Ectodermal cell (in vitro differentiated cells): ENCODE results near the gene GABBR2.

Experiments used
- H3K27ac ChIP-seq: 2 replicates; pipeline ENCODE4 v1.7.0; 2013; ENCODE audit warnings: mild to moderate bottlenecking, low read depth, low read length; ENCODE audit not compliant: insufficient read depth, poor library complexity, severe bottlenecking
- H3K27me3 ChIP-seq: 2 replicates; pipeline ENCODE4 v1.7.0; 2013; ENCODE audit warnings: mild to moderate bottlenecking, low read length; ENCODE audit not compliant: insufficient read depth, control insufficient read depth, poor library complexity, severe bottlenecking
- H3K36me3 ChIP-seq: one replicate; pipeline ENCODE4 v1.7.0; 2013; ENCODE audit warnings: low read length; ENCODE audit not compliant: control insufficient read depth, insufficient read depth
- H3K4me1 ChIP-seq: one replicate; pipeline ENCODE4 v1.7.0; 2013; ENCODE audit warnings: low read length; ENCODE audit not compliant: control insufficient read depth, insufficient read depth
- H3K4me3 ChIP-seq: 2 replicates; pipeline ENCODE4 v1.7.0; 2013; ENCODE audit warnings: low read depth, low read length, control low read depth; ENCODE audit not compliant: insufficient read depth
- H3K9me3 ChIP-seq: 2 replicates; pipeline ENCODE4 v1.7.0; 2013; ENCODE audit warnings: mild to moderate bottlenecking, low read length, moderate library complexity; ENCODE audit not compliant: control insufficient read depth
- WGBS, 2 experiments: methylation state at CpG; one replicate each; pipeline ENCODE4 v1.1.7; 2013; ENCODE audit warnings: missing lambda C conversion rate in 2 of 2; 5-methylcytosine and 5-hydroxymethylcytosine counted together

Gene GABBR2

GRCh38 chr9:98402019-98402840 is 306.5 kb downstream of the GABBR2 start:
- H3K27ac ChIP-seq, result no peak overlapping the region
- H3K4me3 ChIP-seq, result no peak overlapping the region
- no peaks in the 10 kb centered on the region for H3K9me3 ChIP-seq
- no peaks in the 10 kb centered on the region for H3K36me3 ChIP-seq
- 89 to 91% methylated on average over 14 of the region's 14 CpGs for WGBS, 2 experiments
- H3K27me3 ChIP-seq, result no peaks in the 10 kb centered on the region
- H3K4me1 ChIP-seq, result no peaks in the 10 kb centered on the region

GRCh38 chr9:98401140-98402018 is 307.4 kb downstream of the GABBR2 start:
- Histone ChIP-seq H3K27me3 (no peaks in the 10 kb centered on the region), H3K9me3 (no peaks in the 10 kb centered on the region), H3K4me1 (no peaks in the 10 kb centered on the region), H3K4me3 (no peak overlapping the region), H3K36me3 (no peaks in the 10 kb centered on the region), H3K27ac (no peak overlapping the region)
- WGBS, 2 experiments, result 85 to 87% methylated on average over 11 of the region's 11 CpGs

- Histone ChIP-seq H3K27ac (no peak overlapping the region), H3K4me3 (no peak overlapping the region), H3K36me3 (no peaks in the 10 kb centered on the region), H3K27me3 (no peaks in the 10 kb centered on the region), H3K9me3 (no peaks in the 10 kb centered on the region), H3K4me1 (no peaks in the 10 kb centered on the region)
- WGBS, 2 experiments, result 94 to 98% methylated on average over 8 of the region's 8 CpGs
Observed at GRCh38 chr9:98399950-98400683, 308.6 kb downstream of the GABBR2 start.

GRCh38 chr9:98396656-98397055 is 312.1 kb downstream of the GABBR2 start:
- Histone ChIP-seq H3K36me3 (no peaks in the 10 kb centered on the region), H3K27me3 (no peaks in the 10 kb centered on the region), H3K4me3 (no peak overlapping the region), H3K9me3 (no peaks in the 10 kb centered on the region), H3K27ac (no peak overlapping the region), H3K4me1 (no peaks in the 10 kb centered on the region)
- 89 to 91% methylated on average over 8 of the region's 8 CpGs for WGBS, 2 experiments

DNA sequence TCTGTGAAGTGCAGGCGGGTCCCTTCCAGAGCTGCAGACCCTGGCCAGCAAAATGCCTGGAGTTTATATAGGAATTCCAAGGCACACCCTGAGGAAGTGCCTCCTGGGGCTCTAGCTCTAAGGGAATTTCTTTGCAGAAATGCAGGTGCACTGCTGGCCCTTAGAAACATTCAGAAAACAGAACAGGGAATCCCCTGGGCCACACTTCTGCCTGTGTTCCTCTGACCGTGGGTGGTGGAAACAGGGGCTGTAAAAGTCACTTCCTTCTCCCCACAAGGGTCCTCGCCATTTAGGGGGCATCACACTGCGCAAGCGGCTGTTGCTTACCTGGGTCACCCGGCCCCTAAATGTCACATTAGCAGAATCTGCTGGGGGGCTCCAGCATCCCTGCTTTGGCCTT is 312.5 kb downstream of the GABBR2 start:
- no peaks in the 10 kb centered on the region for H3K4me1 ChIP-seq
- H3K4me3 ChIP-seq, result no peak overlapping the region
- no peaks in the 10 kb centered on the region for H3K27me3 ChIP-seq
- no peak overlapping the region for H3K27ac ChIP-seq
- no peaks in the 10 kb centered on the region for H3K9me3 ChIP-seq
- 92% methylated on average over 6 of the region's 6 CpGs for WGBS, 2 experiments
- no peaks in the 10 kb centered on the region for H3K36me3 ChIP-seq

- no peaks in the 10 kb centered on the region for H3K27me3 ChIP-seq
- no peaks in the 10 kb centered on the region for H3K36me3 ChIP-seq
- no peak overlapping the region for H3K4me3 ChIP-seq
- H3K4me1 ChIP-seq, result peaks cover 4% of the 10 kb centered on the region
- H3K9me3 ChIP-seq, result no peaks in the 10 kb centered on the region
- no peak overlapping the region for H3K27ac ChIP-seq
- 92 to 95% methylated on average over 6 of the region's 6 CpGs for WGBS, 2 experiments
Observed at GRCh38 chr9:98391867-98392266, 316.9 kb downstream of the GABBR2 start.

DNA sequence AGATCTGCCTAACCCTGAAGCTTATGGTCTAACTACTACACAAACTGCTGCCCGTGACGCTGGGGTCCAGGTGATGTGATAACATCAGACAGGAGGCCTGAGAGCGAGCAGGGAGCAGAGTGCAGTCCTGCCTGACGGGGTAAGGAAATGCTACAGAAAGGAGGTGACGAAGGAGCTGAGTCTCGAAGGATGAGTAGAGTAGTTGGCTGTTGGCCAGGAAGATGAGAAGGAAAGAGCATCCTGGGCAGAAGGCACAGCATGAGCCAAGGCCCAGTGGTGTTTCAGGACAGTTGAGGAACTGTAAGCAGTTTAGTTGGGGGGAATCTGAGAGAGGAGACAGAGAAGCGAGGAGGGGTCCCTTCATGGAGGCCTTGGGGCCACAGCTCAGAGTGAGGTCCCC is 317.3 kb downstream of the GABBR2 start:
- peaks cover 8% of the 10 kb centered on the region for H3K4me1 ChIP-seq
- 94 to 95% methylated on average over 7 of the region's 7 CpGs for WGBS, 2 experiments
- no peak overlapping the region for H3K27ac ChIP-seq
- H3K27me3 ChIP-seq, result no peaks in the 10 kb centered on the region
- no peaks in the 10 kb centered on the region for H3K36me3 ChIP-seq
- H3K9me3 ChIP-seq, result no peaks in the 10 kb centered on the region
- no peak overlapping the region for H3K4me3 ChIP-seq

GRCh38 chr9:98385751-98386150 is 323.0 kb downstream of the GABBR2 start:
- no peak overlapping the region for H3K4me3 ChIP-seq
- H3K27ac ChIP-seq, result no peak overlapping the region
- peaks cover 9% of the 10 kb centered on the region for H3K4me1 ChIP-seq
- no peaks in the 10 kb centered on the region for H3K36me3 ChIP-seq
- 91 to 92% methylated on average over 3 of the region's 3 CpGs for WGBS, 2 experiments
- no peaks in the 10 kb centered on the region for H3K27me3 ChIP-seq
- no peaks in the 10 kb centered on the region for H3K9me3 ChIP-seq

DNA sequence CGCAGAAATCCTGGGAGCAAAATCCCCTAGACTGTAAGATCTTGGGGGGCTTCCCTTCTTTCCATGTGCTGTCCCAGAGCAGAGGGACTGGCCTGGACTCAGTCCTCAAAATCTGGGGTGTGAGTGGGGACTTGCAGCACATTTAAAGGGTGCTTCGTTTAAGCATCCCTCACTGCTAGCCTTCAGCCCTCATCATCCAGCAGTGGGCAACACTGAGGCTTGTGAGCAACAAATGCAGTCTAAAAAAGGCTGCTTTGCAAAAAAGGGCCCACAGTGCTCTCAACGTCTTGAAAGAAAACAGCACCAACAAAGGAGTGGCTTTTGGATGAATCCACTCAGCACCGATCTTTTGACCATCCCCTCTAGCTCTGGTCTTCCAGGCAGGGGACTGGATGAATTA is 325.0 kb downstream of the GABBR2 start:
- H3K4me1 ChIP-seq, result peaks cover 15% of the 10 kb centered on the region
- no peaks in the 10 kb centered on the region for H3K36me3 ChIP-seq
- no peak overlapping the region for H3K27ac ChIP-seq
- H3K4me3 ChIP-seq, result no peak overlapping the region
- no peaks in the 10 kb centered on the region for H3K27me3 ChIP-seq
- WGBS, 2 experiments, result 68 to 74% methylated on average over 4 of the region's 4 CpGs
- H3K9me3 ChIP-seq, result no peaks in the 10 kb centered on the region
